HFFc6 (cell line): ENCODE measurements around the gene ZNF302. TPM values are rescaled to one million over a fixed set of nuclear protein-coding genes. Genes with fewer than 3 reads are reported as not detected.

Source experiments
- DNase-seq: peaks from one replicate; pipeline ENCODE4 v3.0.0-alpha.2; 2018
- H3K27ac Mint-ChIP-seq: 2 replicates; pipeline ENCODE4 v1.8.0; 2020; ENCODE audit warnings: mild to moderate bottlenecking, mixed read lengths
- H3K27me3 Mint-ChIP-seq: 2 replicates; pipeline ENCODE4 v1.8.0; 2021; ENCODE audit warnings: mild to moderate bottlenecking, moderate library complexity, mixed read lengths; ENCODE audit not compliant: insufficient read depth
- H3K36me3 Mint-ChIP-seq: 2 replicates; pipeline ENCODE4 v1.8.0; 2021; ENCODE audit warnings: low read depth, mixed read lengths
- H3K4me1 Mint-ChIP-seq: 2 replicates; pipeline ENCODE4 v1.8.0; 2020; ENCODE audit warnings: low read depth, mixed read lengths
- H3K4me3 Mint-ChIP-seq: 2 replicates; pipeline ENCODE4 v1.8.0; 2020; ENCODE audit warnings: mild to moderate bottlenecking, moderate library complexity, mixed read lengths
- H3K9me3 Mint-ChIP-seq: 2 replicates; pipeline ENCODE4 v1.8.0; 2020; ENCODE audit warnings: mild to moderate bottlenecking, mixed read lengths
- total RNA-seq, 6 experiments: library from RNA; stranded (reverse); fragmentation: NEBNext Ultra II Directional; extraction: Animal tissue kit (Norgen Biotek cat#: 25700); gene quantifications; 2 replicates in 1 of 6; 3 replicates in 5 of 6; pipeline ENCODE4 v1.2.3, GENCODE V29; 2021
- TF ChIP-seq, protein P1 (sequence below): fragments of 200-600 bp; sonication (generic); IDR thresholded peaks from 2 replicates; pipeline ENCODE4 v1.5.0; 2021; ENCODE audit warnings: antibody characterized with exemption, mild to moderate bottlenecking

The ZNF302 gene
- total RNA-seq, 6 experiments from 2014 or later, result 8.6 to 12.0 (median 9.7) TPM

DNA sequence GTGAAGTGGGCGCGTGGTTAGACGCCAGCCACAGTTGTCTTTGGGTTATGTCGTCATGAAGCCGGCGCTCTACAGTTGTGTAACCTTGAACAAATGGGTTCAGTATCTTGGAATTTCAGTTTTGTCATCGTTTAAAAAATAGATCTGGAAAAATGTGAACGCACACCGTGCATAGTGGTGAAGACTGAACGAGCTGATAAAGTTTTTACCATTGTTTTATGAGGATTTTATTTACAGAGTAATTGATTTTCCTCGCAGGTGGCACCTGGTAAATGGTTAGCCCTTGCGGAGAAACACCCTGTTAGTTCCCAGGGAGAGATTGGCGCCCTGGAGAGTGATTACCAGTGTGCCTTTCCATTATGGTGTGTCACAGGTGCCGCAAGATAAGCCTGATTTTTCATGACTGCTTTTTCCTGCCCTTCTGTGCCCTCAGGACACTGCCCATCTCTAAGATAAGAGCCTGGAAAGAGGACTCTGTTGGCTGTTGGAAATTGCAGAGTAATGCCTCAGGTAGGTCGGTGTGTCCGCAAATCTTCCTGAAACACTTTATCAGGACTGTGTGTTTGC lies 57.1 kb downstream of the ZNF302 start:
- Mint-ChIP-seq H3K4me3 (peak overlapping the region; percentile 92), H3K27ac (peak overlapping the region; percentile 91), H3K9me3 (peaks cover 31% of the 10 kb centered on the region), H3K27me3 (peaks cover 3% of the 10 kb centered on the region; the same call in 1 of the 2 replicates), H3K36me3 (peaks cover 47% of the 10 kb centered on the region), H3K4me1 (peaks cover 23% of the 10 kb centered on the region)
- TF ChIP-seq, protein P1, sequence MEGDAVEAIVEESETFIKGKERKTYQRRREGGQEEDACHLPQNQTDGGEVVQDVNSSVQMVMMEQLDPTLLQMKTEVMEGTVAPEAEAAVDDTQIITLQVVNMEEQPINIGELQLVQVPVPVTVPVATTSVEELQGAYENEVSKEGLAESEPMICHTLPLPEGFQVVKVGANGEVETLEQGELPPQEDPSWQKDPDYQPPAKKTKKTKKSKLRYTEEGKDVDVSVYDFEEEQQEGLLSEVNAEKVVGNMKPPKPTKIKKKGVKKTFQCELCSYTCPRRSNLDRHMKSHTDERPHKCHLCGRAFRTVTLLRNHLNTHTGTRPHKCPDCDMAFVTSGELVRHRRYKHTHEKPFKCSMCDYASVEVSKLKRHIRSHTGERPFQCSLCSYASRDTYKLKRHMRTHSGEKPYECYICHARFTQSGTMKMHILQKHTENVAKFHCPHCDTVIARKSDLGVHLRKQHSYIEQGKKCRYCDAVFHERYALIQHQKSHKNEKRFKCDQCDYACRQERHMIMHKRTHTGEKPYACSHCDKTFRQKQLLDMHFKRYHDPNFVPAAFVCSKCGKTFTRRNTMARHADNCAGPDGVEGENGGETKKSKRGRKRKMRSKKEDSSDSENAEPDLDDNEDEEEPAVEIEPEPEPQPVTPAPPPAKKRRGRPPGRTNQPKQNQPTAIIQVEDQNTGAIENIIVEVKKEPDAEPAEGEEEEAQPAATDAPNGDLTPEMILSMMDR, result no peak
- no peak for DNase-seq

Other genes starting within 250 kb of the ZNF302 start
- gene UBA2, start 249.3 kb upstream of the ZNF302 start, total RNA-seq, result 10 to 100 TPM; 75.2 to 91.0 (median 86.8) TPM
- gene WTIP, start 195.9 kb upstream of the ZNF302 start, total RNA-seq, result 10 to 100 TPM; 27.8 to 35.1 (median 29.4) TPM
- under 1 TPM in 1 of 6 experiments, not detected in 5; 0.10 TPM for gene SCGB2B2, start 519 bp upstream of the ZNF302 start, total RNA-seq
- 1 to 10 TPM; 3.7 to 5.6 (median 4.4) TPM for gene ZNF181, start 56.6 kb downstream of the ZNF302 start, total RNA-seq
- gene ZNF599, start 95.5 kb downstream of the ZNF302 start, total RNA-seq, result 1 to 10 TPM; 4.1 to 5.6 (median 4.8) TPM
- gene ZNF30, start 249.2 kb downstream of the ZNF302 start, total RNA-seq, result 1 to 10 TPM; 1.9 to 3.1 (median 2.2) TPM